GM19463 (cell line): ENCODE results near the gene TEX52.
A peak's percentile ranks its signal among the peaks of the same experiment; 100 is the strongest.

Source experiments
- ATAC-seq: cut with Tn5 transposase; IDR thresholded peaks from one replicate; pipeline ENCODE4 v1.9.1; 2021; ENCODE audit warnings: mild to moderate bottlenecking, moderate library complexity; ENCODE audit not compliant: unreplicated experiment

TEX52 gene

GRCh38 chr12:2833810-2834209 lies 23.0 kb downstream of the TEX52 start:
- ATAC-seq: no peak

GRCh38 chr12:2833327-2833726 lies 23.5 kb downstream of the TEX52 start:
- ATAC-seq: no peak

- ATAC-seq: no peak
Measured at GRCh38 chr12:2832550-2833127, 24.2 kb downstream of the TEX52 start.

DNA sequence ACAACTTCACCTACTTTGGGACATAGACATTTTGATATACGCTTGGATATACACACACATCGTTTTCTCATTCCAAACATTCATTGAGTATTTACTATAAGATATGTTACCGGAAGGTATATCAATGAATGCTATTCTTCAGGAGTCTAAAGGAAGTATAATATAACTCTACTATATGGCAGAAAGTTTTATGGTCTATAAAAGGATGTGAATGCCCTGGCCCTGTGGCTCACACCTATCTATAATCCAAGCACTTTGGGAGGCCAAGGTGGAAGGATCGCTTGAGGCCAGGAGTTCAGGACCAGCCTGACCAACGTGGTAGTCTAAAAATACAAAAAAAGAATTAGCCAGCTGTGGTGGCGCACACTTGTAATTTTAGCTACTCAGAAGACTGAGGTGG lies 27.6 kb downstream of the TEX52 start:
- ATAC-seq: no peak

DNA sequence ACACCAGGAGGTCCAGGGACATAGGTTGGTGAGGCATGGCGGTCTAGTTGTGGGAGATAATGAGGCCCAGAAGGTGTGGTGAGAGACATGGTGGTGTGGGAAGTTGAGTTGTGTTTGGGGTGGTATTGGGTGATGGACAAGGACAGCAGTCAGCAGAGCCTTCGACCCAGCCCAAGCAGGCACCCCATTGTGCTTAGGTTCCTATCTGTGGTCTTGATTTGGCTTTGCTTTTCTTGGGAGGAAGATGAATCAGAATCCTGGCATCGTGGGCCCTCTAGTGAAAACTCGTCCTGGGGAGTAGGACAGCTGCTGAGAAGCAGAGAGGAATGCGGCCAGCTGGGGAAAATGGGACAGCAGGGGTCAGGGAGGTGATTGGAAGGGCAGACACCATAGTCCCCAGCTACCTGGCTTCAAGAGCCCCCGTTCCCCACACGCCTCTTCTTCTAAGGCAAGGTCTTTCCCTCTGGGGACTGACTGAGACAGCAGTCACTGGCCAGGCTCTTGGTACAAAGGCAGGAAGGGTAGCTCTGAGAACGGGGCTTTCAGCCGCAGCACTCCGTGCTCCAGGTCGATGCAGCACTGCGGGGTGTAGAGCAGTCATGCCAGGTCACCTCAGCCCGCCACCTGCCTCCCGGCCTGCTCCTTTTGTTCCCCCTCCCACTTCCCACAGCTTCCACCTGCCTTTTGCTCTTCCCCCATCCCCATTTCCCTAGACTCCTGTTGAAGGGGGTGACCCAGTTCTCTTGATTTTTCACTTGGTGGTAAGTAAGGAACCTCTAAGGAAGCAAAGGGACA lies 29.9 kb downstream of the TEX52 start:
- no peak for ATAC-seq

DNA sequence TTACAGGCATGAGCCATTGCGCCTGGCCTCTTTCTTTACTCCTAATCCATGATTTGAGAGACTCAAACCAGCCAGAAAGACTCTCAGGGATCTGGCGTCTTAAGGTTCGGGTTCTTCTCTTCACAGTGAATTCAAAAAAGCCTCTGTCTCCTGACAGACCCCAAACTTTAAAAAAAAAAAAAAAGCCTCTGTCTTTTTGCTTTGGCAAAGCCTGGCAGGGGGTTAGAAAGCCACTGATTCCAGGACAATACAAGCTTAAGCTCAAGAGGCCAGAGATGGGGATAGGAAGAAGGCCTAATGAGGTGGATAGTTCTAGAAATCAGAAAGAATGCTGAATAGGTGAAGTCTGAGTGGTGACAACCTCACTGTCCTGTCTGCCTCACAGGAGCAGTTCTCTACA lies 30.8 kb downstream of the TEX52 start:
- ATAC-seq: no peak

GRCh38 chr12:2825132-2825531 lies 31.7 kb downstream of the TEX52 start:
- ATAC-seq: no peak

- no peak for ATAC-seq
Measured at GRCh38 chr12:2824541-2824940, 32.3 kb downstream of the TEX52 start.

DNA sequence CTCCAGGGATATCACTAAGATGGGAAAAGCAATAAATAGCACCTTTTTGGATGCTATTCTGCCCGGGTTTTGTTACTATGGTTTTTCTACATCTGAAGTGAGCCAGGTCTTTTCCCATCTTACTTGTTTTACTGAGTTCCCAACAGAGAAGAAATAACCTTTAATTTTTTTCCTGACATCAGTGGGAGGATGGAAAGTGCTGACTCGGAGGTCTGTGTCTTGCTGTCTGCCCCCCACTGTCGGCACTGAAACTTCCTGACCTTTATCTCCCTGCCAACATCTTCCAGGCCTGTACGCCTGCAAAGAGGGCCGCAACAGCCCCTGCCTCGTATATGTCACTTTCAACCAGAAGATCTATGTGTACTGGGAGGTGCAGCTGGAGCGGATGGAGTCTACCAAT lies 33.4 kb downstream of the TEX52 start:
- no peak for ATAC-seq

DNA sequence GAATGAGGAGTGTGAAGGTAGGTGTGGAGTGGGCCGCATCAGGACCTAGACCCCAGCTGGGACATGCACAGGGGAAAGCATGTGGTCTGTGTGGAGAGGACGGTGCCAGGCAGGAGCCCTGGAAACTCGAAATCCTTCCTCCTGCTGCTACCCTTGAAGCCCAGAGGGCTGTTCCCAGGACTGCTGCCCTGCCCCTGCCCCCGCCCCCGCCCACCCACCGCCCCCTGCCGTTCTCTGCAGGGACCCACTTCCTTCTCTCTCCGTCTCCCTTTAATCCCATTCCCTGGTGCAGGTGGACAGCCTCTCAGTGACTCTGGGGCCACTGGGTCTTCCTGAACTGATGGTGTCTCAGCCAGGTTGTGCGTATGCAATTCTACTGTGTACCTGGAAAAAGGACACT lies 36.4 kb downstream of the TEX52 start:
- ATAC-seq: no peak

- no peak for ATAC-seq
Measured at GRCh38 chr12:2819810-2820209, 37.0 kb downstream of the TEX52 start.

GRCh38 chr12:2813214-2814185 lies 43.3 kb downstream of the TEX52 start:
- ATAC-seq: peak; percentile 30

DNA sequence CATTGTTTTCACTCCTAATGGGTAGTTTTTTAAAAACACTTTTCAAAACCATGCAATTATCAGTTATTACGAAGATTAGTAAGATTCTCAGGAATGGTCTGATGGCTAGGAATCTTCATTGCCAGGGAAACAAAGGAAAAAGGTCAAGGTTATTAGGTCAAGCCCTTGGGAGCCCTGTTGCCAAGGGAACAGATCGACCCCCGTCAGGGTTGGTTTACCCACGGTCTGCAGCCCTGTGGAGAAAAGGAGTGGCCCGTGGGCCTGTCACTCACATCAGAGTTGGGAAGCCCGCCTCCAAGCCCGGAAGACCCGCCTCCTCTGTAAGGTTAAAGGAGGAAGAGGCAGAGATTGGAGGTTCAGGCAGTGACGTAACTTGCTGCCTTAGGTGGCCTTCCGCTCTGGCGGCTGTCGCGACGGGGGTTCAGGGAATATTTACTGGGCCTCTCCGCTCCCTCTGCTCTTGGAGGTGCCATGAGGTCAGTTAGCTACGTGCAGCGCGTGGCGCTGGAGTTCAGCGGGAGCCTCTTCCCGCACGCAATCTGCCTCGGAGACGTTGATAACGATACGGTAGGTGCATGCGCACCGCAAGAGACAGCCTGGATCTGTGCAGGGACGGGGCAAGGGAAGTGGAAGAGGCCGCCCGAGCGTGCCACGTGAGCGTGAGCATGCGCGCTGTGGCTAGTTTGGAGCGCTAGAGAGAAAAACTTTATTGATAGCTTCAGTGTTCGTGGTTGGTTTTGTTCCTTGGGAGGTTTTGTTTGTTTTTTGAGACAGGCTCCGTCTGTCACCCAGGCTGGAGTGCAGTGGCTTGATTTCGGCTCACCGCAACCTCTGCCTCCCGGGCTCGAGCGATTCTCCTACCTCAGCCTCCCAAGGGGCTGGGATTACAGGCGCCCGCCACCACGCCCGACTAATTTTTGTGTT lies 44.3 kb downstream of the TEX52 start, which contains the start of gene ITFG2:
TSS of gene ITFG2 (plus strand) at position 379 of the 924 bp plus-strand sequence. CDS start at position 472, 93 bp downstream.
- peak; percentile 96 for ATAC-seq

DNA sequence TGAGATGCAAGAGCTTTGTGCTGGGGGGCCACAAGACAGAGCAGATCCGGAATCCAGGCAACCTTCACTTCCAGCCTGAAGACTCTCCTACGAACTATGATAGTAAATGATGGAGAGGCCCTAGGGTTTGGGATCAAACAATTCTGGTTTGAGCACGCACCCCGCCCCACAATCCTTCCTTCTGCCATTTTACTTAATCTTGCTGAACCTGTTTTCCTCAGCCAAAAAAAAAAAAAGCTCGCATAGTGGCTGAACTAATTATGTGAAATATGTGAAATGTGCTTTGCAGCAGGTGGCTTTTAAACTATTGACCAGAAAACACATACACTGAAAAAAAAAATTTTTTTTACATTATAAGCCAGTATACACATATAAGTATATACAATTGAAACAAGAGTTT lies 45.0 kb downstream of the TEX52 start:
- no peak for ATAC-seq

- ATAC-seq: no peak
Measured at GRCh38 chr12:2806700-2807099, 50.1 kb downstream of the TEX52 start.

- ATAC-seq: no peak
Measured at GRCh38 chr12:2805143-2805520, 51.7 kb downstream of the TEX52 start.

GRCh38 chr12:2804393-2805142 lies 52.3 kb downstream of the TEX52 start:
- ATAC-seq: no peak

DNA sequence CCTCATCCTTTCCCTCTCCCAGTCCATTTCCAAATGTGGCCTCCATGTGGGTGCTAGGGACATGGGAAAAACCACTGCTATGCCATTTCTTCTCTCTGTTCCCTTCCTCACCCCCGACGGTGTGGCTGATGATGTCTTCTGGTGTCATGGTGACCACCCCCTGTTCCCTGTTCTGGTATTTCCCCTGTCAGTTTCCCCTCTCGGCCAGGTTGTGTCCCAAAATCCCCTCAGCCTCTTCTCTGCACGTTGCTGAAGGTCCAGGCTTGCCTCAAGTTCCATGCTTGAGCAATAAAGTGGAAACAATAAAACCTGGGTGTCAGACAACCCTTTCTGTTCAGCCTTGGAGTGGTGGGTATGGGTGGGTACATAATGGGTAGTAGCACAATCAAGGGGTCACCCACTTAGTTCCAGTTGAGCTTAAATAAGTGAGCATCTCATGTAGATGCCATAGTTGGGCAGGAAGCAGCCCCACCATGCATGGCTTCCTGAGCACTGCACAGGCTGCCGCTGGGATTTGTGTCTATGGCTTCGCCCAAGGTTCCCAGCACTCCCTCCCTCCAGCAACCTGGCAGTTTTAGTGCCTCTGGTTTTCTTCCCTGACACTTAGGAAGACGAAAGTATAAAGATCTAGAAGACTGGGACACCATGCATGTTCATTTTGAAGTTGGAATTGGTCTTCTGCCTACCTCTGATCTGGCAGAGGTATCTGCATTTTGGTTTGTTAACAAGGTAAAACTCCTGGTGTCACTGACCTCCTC lies 53.0 kb downstream of the TEX52 start:
- ATAC-seq: no peak
